ENCODE measurements around the gene CES5A.
"Not testable (repeated sequence)": the region's sequence is repeated elsewhere in the genome, so short reads cannot be mapped to it uniquely, and the experiment has no call there.

The CES5A gene

DNA sequence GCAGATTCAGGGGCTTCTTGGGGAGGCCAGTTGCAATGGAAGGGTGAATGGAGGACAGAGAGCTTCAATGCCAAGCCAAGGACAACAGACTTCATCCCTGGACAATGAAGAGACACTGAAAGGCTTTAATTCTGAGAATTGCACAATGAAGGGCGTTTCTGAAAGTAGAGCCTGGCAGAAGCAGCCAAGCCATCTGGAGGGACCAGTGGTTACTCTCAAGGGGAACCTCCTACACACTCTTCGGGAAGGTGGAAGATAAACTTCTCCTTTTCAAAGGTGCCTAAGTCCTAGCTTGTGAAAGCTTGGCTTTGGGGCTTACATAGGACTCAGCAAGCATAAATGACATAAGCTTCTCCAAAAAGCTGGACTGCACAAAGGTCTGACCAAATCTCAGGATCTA lies 36.1 kb downstream of the CES5A start:
- H3K4me1 ChIP-seq (ENCODE audit: low read depth, poor library complexity, severe bottlenecking) = no peaks in the 10 kb centered on the region
- H3K36me3 ChIP-seq (ENCODE audit: insufficient read depth) = no peaks in the 10 kb centered on the region
- no peaks in the 10 kb centered on the region for H4K20me1 ChIP-seq (ENCODE audit: insufficient read depth)
- H3K27me3 ChIP-seq (ENCODE audit: insufficient read depth, low read depth) = no peaks in the 10 kb centered on the region
- H2AFZ ChIP-seq (ENCODE audit: low read depth) = no peak overlapping the region
- no peak overlapping the region for H3K9ac ChIP-seq
- TF ChIP-seq, protein P1, sequence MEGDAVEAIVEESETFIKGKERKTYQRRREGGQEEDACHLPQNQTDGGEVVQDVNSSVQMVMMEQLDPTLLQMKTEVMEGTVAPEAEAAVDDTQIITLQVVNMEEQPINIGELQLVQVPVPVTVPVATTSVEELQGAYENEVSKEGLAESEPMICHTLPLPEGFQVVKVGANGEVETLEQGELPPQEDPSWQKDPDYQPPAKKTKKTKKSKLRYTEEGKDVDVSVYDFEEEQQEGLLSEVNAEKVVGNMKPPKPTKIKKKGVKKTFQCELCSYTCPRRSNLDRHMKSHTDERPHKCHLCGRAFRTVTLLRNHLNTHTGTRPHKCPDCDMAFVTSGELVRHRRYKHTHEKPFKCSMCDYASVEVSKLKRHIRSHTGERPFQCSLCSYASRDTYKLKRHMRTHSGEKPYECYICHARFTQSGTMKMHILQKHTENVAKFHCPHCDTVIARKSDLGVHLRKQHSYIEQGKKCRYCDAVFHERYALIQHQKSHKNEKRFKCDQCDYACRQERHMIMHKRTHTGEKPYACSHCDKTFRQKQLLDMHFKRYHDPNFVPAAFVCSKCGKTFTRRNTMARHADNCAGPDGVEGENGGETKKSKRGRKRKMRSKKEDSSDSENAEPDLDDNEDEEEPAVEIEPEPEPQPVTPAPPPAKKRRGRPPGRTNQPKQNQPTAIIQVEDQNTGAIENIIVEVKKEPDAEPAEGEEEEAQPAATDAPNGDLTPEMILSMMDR (conservative IDR thresholded peaks at IDR 0.05; ENCODE audit: low read depth, low read length) = no peak
- H3K27ac ChIP-seq = no peak overlapping the region
- H3K4me2 ChIP-seq = no peak overlapping the region
- H3K4me3 ChIP-seq (IDR thresholded peaks at IDR 0.05; ENCODE audit: insufficient read depth, low read depth, low read length) = no peak overlapping the region
- H3K79me2 ChIP-seq (ENCODE audit: insufficient read depth, low read depth) = no peaks in the 10 kb centered on the region

DNA sequence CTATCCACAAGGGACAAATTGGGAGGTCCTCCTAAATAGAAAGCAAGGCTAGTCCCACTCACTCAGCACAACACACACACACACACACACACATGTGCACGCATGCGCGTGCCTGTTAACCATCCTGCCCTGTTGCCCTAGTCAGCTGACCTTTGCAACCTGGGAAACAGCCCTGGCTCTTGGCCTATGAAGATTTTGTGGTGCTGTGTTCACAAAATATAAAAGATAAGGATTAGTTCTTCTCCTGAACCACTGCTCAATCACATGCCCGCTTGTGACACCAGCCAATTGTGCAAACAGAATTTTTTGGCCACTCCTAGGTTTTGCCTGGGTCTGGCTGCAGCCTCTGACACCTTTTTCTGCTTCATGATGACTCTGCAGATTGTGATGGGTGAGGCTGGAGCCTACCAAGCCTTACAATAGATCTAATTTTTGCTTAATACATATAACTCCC lies 39.0 kb downstream of the CES5A start:
- Histone ChIP-seq H3K9ac (no peak overlapping the region), H3K27ac (no peak overlapping the region), H2AFZ (ENCODE audit: low read depth) (no peak overlapping the region), H3K4me1 (ENCODE audit: low read depth, poor library complexity, severe bottlenecking) (no peaks in the 10 kb centered on the region), H4K20me1 (ENCODE audit: insufficient read depth) (no peaks in the 10 kb centered on the region), H3K4me3 (IDR thresholded peaks at IDR 0.05; ENCODE audit: insufficient read depth, low read depth, low read length) (no peak overlapping the region), H3K79me2 (ENCODE audit: insufficient read depth, low read depth) (no peaks in the 10 kb centered on the region), H3K4me2 (no peak overlapping the region), H3K36me3 (ENCODE audit: insufficient read depth) (no peaks in the 10 kb centered on the region), H3K27me3 (ENCODE audit: insufficient read depth, low read depth) (no peaks in the 10 kb centered on the region)
- TF ChIP-seq, protein P1 (conservative IDR thresholded peaks at IDR 0.05; ENCODE audit: low read depth, low read length) = no peak

DNA sequence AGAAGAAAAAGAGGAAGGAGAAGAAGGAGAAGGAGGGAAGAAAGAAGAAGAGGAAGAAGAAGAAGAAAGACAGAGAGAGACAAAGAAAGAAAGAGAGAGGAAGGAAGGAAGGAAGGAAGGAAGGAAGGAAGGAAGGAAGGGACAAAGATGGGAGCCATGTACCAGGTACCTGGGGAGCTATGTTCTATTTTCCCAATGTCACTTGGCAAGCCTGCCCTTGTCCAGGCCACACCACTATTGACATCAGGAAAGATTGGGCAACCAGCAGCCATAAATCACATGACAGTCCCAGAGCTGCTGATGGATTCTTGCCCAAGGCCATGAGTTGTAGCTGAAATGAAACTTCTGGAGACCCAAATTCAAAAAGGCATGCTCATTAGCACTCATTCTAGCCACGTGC lies 39.6 kb downstream of the CES5A start:
- Histone ChIP-seq H3K36me3 (ENCODE audit: insufficient read depth) (no peaks in the 10 kb centered on the region), H2AFZ (ENCODE audit: low read depth) (no peak overlapping the region), H3K79me2 (ENCODE audit: insufficient read depth, low read depth) (no peaks in the 10 kb centered on the region), H3K4me3 (IDR thresholded peaks at IDR 0.05; ENCODE audit: insufficient read depth, low read depth, low read length) (no peak overlapping the region), H3K4me2 (no peak overlapping the region), H3K9ac (no peak overlapping the region), H3K27me3 (ENCODE audit: insufficient read depth, low read depth) (no peaks in the 10 kb centered on the region), H3K4me1 (ENCODE audit: low read depth, poor library complexity, severe bottlenecking) (no peaks in the 10 kb centered on the region), H4K20me1 (ENCODE audit: insufficient read depth) (no peaks in the 10 kb centered on the region), H3K27ac (no peak overlapping the region)
- TF ChIP-seq, protein P1 (conservative IDR thresholded peaks at IDR 0.05; ENCODE audit: low read depth, low read length) = no peak

DNA sequence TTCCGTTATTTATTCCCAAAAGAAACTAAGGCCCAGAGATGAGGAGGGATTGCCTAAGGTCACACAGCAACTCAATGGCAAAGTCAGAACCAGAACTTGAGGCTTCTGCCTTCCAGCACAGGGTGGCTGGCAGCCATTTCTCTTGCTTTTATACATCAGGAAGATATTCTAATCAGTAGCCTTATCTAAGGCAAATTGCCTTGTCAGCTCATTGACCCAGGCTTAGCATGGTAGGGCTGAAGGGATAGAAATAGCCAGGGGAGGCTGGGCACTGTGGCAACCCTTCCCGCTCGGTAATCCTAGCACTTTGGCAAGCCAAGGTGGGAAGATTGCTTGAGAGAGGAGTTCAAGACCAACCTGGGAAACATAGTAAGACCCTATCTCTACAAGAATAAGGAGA lies 40.0 kb downstream of the CES5A start:
- H3K4me1 ChIP-seq (ENCODE audit: low read depth, poor library complexity, severe bottlenecking); H3K36me3 ChIP-seq (ENCODE audit: insufficient read depth); H3K27me3 ChIP-seq (ENCODE audit: insufficient read depth, low read depth); H4K20me1 ChIP-seq (ENCODE audit: insufficient read depth); H3K9ac ChIP-seq; H3K79me2 ChIP-seq (ENCODE audit: insufficient read depth, low read depth); H3K4me2 ChIP-seq; H2AFZ ChIP-seq (ENCODE audit: low read depth); H3K4me3 ChIP-seq (IDR thresholded peaks at IDR 0.05; ENCODE audit: insufficient read depth, low read depth, low read length); H3K27ac ChIP-seq: not testable (repeated sequence)

DNA sequence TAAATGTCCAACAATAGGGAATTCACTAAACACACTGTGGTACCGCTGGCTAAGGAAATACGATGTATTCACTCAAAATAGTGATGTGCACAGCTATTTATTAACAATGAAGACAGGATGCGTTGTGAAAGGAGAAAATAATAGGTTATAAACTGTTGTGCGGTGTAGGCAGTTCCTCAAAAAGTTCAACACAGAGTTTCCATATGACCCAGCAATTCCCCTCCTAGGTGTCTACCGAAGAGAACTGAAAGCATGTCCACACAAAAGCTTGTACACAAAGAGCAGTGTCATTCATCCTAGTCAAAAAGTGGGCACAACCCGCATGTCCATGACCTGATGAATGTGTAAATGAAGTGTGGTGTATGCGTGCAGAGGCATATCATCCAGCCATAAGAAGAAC lies 41.1 kb downstream of the CES5A start:
- Histone ChIP-seq H3K27ac (no peak overlapping the region), H3K4me3 (IDR thresholded peaks at IDR 0.05; ENCODE audit: insufficient read depth, low read depth, low read length) (no peak overlapping the region)

More for the DNA sequence above, 41.1 kb downstream of the CES5A start:
- TF ChIP-seq, protein P1 (conservative IDR thresholded peaks at IDR 0.05; ENCODE audit: low read depth, low read length) = no peak
- Histone ChIP-seq H3K36me3 (ENCODE audit: insufficient read depth) (no peaks in the 10 kb centered on the region), H3K9ac (no peak overlapping the region), H3K79me2 (ENCODE audit: insufficient read depth, low read depth) (no peaks in the 10 kb centered on the region), H4K20me1 (ENCODE audit: insufficient read depth) (no peaks in the 10 kb centered on the region), H3K4me2 (no peak overlapping the region), H3K4me1 (ENCODE audit: low read depth, poor library complexity, severe bottlenecking) (no peaks in the 10 kb centered on the region), H2AFZ (ENCODE audit: low read depth) (no peak overlapping the region), H3K27me3 (ENCODE audit: insufficient read depth, low read depth) (no peaks in the 10 kb centered on the region)
